ENCODE data around the gene GRID1. TPM values are rescaled to one million over a fixed set of nuclear protein-coding genes. Genes with fewer than 3 reads are reported as not detected.

Gene GRID1
- polyA plus RNA-seq, 1 of the 3 experiments (the other 2 are of a cell fraction), result 0.13 TPM

GRCh38 chr10:85868627-85869499 lies 497.7 kb downstream of the GRID1 start:
- Histone ChIP-seq H3K9me3 (no peaks in the 10 kb centered on the region), H4K20me1 (ENCODE audit: insufficient read depth) (no peaks in the 10 kb centered on the region), H3K27me3 (ENCODE audit: insufficient read depth) (no peaks in the 10 kb centered on the region), H3K4me2 (no peak overlapping the region), H3K9me2 (no peaks in the 10 kb centered on the region), H3K36me3 (replicated peaks in 1 of 2; ENCODE audit: control insufficient read depth in 1 of 2, insufficient read depth in 2 of 2, low read length in 1 of 2) (no peaks in the 10 kb centered on the region), H3K79me2 (ENCODE audit: insufficient read depth) (no peaks in the 10 kb centered on the region), H3K4me3 (ENCODE audit: low read depth in 2 of 2, low read length in 1 of 2) (no peak overlapping the region), H3F3A (replicated peaks; ENCODE audit: insufficient read depth) (no peaks in the 10 kb centered on the region), H3K27ac (ENCODE audit: low read depth in 2 of 2, low read length in 1 of 2) (no peak overlapping the region), H3K4me1 (ENCODE audit: control insufficient read depth in 1 of 2, insufficient read depth in 2 of 2, low read depth in 1 of 2, low read length in 1 of 2) (no peaks in the 10 kb centered on the region), H3K9ac (no peak overlapping the region), H2AFZ (ENCODE audit: low read depth) (no peak overlapping the region)
- 43% methylated on average over 11 of the region's 11 CpGs for WGBS (ENCODE audit: low lambda C conversion rate)
- CTCF ChIA-PET, result interaction anchor here (1.5 kb wide), 1 partner anchor 10 kb away, joined by 3 read pairs; no protein-coding TSS in a partner anchor
- TF ChIP-seq CHD2 (IDR thresholded peaks at IDR 0.05; ENCODE audit: low read length, partially characterized antibody) (no peak), NFIC (IDR thresholded peaks at IDR 0.05; ENCODE audit: borderline replicate concordance) (no peak), FOSL2 (IDR thresholded peaks at IDR 0.05; ENCODE audit: borderline replicate concordance, low read depth) (no peak), RFX5 (IDR thresholded peaks at IDR 0.05; ENCODE audit: low read length) (no peak), MAX (IDR thresholded peaks at IDR 0.05; ENCODE audit: low read depth) (no peak), TCF12 (IDR thresholded peaks at IDR 0.05) (no peak), RCOR1 (IDR thresholded peaks at IDR 0.05; ENCODE audit: low read length) (no peak), FOXM1 (IDR thresholded peaks at IDR 0.05; ENCODE audit: low read depth) (no peak), PBX3 (IDR thresholded peaks at IDR 0.05) (no peak), REST (IDR thresholded peaks at IDR 0.05; ENCODE audit: low read depth, low read length) (no peak), USF1 (IDR thresholded peaks at IDR 0.05; ENCODE audit: borderline replicate concordance, low read depth) (no peak), POLR2AphosphoS5 (IDR thresholded peaks at IDR 0.05; ENCODE audit: low read depth, low read length) (no peak), CTCF (IDR thresholded peaks at IDR 0.05) (no peak), ZBTB33 (IDR thresholded peaks at IDR 0.05; ENCODE audit: borderline replicate concordance, low read depth) (no peak), RAD21 (IDR thresholded peaks at IDR 0.05; ENCODE audit: low read length) (no peak), IRF3 (IDR thresholded peaks at IDR 0.05; ENCODE audit: low read depth, low read length) (no peak)
- DNase-seq, result no peak
- POLR2A ChIA-PET, result no interaction called here
